Upper lobe of left lung (tissue), 4 donors: Measurements from ENCODE around the gene PCDHGB7.

ENCODE experiments used
- POLR2AphosphoS5 ChIP-seq, 2 donors: sonication (generic); formaldehyde crosslinking; IDR thresholded peaks; one replicate each; pipeline ENCODE4 v1.5.1; 2017; ENCODE audit warnings: antibody characterized with exemption in 2 of 2
- TF ChIP-seq, protein P1 (sequence below), 6 experiments: fragments of 450-650 bp in 4 of 6; fragments of 200-600 bp in 2 of 6; sonication (generic) in 2 of 6; IDR thresholded peaks; one replicate each; pipeline ENCODE4 v1.5.1; 2016 to 2019; ENCODE audit warnings: antibody characterized with exemption in 6 of 6

DNA sequence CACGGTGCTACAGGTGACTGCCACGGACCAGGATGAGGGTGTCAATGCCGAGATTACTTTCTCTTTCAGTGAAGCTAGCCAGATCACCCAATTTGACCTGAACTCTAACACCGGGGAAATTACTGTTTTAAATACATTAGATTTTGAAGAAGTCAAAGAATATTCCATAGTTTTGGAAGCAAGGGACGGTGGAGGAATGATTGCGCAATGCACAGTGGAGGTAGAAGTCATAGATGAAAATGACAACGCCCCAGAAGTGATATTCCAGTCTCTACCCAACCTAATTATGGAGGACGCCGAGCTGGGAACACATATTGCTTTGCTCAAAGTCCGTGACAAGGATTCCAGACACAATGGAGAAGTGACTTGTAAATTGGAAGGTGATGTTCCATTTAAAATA lies 28.8 kb upstream of the PCDHGB7 start:
- no peak for TF ChIP-seq POLR2AphosphoS5 (IDR thresholded peaks at IDR 0.05)
- TF ChIP-seq, protein P1, sequence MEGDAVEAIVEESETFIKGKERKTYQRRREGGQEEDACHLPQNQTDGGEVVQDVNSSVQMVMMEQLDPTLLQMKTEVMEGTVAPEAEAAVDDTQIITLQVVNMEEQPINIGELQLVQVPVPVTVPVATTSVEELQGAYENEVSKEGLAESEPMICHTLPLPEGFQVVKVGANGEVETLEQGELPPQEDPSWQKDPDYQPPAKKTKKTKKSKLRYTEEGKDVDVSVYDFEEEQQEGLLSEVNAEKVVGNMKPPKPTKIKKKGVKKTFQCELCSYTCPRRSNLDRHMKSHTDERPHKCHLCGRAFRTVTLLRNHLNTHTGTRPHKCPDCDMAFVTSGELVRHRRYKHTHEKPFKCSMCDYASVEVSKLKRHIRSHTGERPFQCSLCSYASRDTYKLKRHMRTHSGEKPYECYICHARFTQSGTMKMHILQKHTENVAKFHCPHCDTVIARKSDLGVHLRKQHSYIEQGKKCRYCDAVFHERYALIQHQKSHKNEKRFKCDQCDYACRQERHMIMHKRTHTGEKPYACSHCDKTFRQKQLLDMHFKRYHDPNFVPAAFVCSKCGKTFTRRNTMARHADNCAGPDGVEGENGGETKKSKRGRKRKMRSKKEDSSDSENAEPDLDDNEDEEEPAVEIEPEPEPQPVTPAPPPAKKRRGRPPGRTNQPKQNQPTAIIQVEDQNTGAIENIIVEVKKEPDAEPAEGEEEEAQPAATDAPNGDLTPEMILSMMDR (IDR thresholded peaks at IDR 0.05): no peak
